ENCODE measurements around the gene ECT2L. TPM values are rescaled to one million over a fixed set of nuclear protein-coding genes. Genes with fewer than 3 reads are reported as not detected.

ECT2L gene
- total and polyA plus RNA-seq, 11 donors = 0.19 to 6.0 (median 1.9) TPM

DNA sequence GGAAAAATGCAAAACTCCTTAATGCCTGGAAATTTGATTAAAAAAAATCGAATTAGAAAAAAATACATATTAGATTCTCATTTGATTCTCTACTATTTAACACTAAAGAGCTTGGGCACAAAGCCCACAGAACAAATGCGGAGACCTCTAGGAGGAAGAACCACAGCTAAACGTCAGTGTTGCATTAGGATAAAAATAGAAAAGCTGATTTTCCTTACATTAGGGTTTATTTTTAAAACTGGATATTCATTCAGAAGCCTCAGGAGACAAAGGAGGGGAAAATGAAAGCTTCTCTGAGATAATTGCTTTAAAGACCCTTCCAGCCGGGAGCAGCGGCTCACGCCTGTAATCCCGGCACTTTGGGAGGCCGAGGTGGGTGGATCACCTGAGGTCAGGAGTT lies 77.3 kb downstream of the ECT2L start:
- Histone ChIP-seq H3K4me1 (peaks cover 0 to 41% (median 16%) of the 10 kb centered on the region in 12 donors), H3K27me3 (no peaks in the 10 kb centered on the region), H3K4me3 (no peak overlapping the region), H3K9me3 (no peaks in the 10 kb centered on the region), H3K36me3 (no peaks in the 10 kb centered on the region), H3K27ac (peak overlapping the region in 10 of 12 donors; percentile 8 to 78 (median 52))
- ATAC-seq (no peak), DNase-seq (no peak)
- WGBS, 4 donors = 56 to 66% (median 62%) methylated on average over 8 of the region's 8 CpGs
- no peak for TF ChIP-seq POLR2A (IDR thresholded peaks at IDR 0.05)
- intact Hi-C loops (cut with DNase I) = loop anchor here in 1 of 10 donors (5.0 kb wide), 1 partner anchor 36 kb away; no protein-coding TSS in a partner anchor

DNA sequence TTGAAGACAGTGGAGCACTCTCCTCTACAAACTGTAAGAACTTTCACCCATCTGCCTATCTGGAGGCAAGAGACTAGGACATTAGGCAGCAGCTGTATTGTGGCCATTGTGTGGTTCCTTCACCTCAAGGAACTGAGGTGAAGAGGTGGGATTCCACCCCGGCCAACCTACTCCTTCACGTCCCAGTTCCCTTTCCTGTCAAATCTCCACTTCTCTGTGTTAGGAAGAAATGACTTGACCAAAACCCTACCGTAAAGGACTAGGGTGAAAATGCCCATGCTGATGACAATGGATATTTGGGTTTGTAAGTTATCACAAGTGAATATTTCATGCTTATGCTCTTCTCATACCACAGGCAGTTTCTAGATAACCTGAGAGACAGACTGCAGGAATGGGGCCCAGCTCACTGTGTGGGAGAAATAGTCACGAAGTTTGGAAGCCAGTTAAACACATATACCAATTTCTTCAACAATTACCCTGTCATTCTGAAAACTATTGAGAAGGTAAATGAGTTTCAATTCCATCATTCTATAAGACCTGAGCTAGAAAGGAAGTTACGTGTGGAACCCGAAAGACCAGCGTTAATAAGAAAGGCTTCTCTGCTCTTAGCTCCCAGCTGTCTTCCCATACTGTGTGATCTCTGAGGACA lies 86.6 kb downstream of the ECT2L start:
- 85 to 89% (median 88%) methylated on average over 7 of the region's 7 CpGs for WGBS, 4 donors
- intact Hi-C loops (cut with DNase I) = no loop called here
- ATAC-seq (peak in 1 of 4 donors; percentile 9), DNase-seq (no peak)
- H3K4me3 ChIP-seq = no peak overlapping the region
- H3K27me3 ChIP-seq = no peaks in the 10 kb centered on the region
- H3K27ac ChIP-seq = no peak overlapping the region
- TF ChIP-seq, protein P1, sequence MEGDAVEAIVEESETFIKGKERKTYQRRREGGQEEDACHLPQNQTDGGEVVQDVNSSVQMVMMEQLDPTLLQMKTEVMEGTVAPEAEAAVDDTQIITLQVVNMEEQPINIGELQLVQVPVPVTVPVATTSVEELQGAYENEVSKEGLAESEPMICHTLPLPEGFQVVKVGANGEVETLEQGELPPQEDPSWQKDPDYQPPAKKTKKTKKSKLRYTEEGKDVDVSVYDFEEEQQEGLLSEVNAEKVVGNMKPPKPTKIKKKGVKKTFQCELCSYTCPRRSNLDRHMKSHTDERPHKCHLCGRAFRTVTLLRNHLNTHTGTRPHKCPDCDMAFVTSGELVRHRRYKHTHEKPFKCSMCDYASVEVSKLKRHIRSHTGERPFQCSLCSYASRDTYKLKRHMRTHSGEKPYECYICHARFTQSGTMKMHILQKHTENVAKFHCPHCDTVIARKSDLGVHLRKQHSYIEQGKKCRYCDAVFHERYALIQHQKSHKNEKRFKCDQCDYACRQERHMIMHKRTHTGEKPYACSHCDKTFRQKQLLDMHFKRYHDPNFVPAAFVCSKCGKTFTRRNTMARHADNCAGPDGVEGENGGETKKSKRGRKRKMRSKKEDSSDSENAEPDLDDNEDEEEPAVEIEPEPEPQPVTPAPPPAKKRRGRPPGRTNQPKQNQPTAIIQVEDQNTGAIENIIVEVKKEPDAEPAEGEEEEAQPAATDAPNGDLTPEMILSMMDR (IDR thresholded peaks at IDR 0.05) = no peak
- no peaks in the 10 kb centered on the region for H3K4me1 ChIP-seq
- H3K9me3 ChIP-seq = no peaks in the 10 kb centered on the region
- H3K36me3 ChIP-seq = no peaks in the 10 kb centered on the region

DNA sequence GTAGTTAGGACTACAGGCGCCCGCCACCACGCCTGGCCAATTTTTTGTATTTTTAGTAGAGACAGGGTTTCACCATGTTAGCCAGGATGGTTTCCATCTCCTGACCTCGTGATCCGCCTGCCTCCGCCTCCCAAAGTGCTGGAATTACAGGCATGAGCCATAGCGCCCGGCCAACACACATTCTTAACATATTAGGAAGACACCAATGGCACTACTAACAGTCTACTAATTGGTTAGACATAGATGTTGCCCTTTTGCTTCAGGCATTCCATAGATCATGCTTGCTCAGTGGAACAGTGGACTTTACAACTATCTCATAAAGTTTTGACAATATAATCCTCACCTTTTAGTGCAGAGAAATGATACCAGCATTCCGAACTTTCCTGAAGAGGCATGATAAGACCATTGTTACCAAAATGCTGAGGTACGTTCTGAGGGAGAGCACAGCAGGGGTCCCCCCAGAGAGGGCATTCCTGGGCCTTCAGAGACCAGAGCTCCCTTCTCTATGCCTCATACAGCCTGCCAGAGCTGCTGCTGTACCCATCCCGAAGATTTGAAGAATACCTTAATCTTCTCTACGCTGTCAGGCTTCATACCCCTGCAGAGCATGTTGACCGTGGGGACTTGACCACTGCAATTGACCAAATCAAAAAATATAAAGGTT lies 89.4 kb downstream of the ECT2L start:
- DNase-seq = no peak
- Histone ChIP-seq H3K36me3 (no peaks in the 10 kb centered on the region), H3K27me3 (no peaks in the 10 kb centered on the region), H3K4me1 (peaks cover 0 to 8% (median 0%) of the 10 kb centered on the region in 12 donors), H3K27ac (no peak overlapping the region), H3K4me3 (no peak overlapping the region), H3K9me3 (no peaks in the 10 kb centered on the region)
- 83 to 90% (median 86%) methylated on average over 13 of the region's 13 CpGs for WGBS, 4 donors
- no peak for TF ChIP-seq POLR2A (IDR thresholded peaks at IDR 0.05)
- TF ChIP-seq, protein P1 (IDR thresholded peaks at IDR 0.05) = no peak
- intact Hi-C loops (cut with DNase I) = no loop called here
- no peak for ATAC-seq

DNA sequence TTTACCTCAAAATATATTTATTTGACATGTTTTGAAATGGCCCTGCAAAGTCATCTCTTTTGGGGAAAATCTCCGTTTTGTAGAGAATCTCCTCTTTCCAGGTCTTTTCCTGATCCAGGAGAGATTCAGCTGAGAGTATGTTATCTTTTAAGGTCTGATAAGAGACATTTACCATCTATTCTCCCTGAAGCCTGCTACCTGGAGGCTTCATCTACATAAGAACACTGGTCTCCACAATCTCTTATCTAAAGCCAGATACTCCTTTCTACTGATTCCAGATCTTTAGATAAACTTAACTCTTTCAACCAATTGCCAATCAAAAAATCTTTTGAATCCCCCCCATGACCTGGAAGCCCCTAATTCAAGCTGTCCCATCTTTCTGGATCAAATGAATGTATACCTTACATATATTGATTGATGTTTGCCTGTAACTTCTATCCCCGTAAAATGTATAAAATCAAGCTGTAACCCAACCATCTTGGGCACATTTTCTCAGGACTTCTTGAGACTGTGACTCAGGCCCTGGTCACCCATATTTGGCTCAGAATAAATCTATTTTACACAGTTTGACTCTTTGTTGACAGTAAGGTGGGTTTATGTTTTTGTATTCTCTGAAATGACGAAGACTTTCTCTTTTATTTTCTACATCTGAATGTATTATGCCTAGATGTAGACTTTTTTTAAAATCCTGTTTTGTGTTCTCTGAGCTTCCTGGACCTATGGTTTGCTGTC lies 95.5 kb downstream of the ECT2L start:
- no peak overlapping the region for H3K4me3 ChIP-seq
- H3K9me3 ChIP-seq = peaks cover 0 to 8% (median 0%) of the 10 kb centered on the region in 12 donors
- H3K27me3 ChIP-seq = no peaks in the 10 kb centered on the region
- WGBS, 4 donors = 84 to 99% (median 93%) methylated on average over 3 of the region's 3 CpGs
- no peak for ATAC-seq
- peaks cover 0 to 14% (median 0%) of the 10 kb centered on the region in 12 donors for H3K4me1 ChIP-seq
- intact Hi-C loops (cut with DNase I) = no loop called here
- peaks cover 0 to 10% (median 0%) of the 10 kb centered on the region in 9 donors for H3K36me3 ChIP-seq
- no peak for DNase-seq
- TF ChIP-seq, protein P1 (IDR thresholded peaks at IDR 0.05) = no peak
- TF ChIP-seq POLR2A (IDR thresholded peaks at IDR 0.05) = no peak
- H3K27ac ChIP-seq = no peak overlapping the region

Data from heart left ventricle (tissue), 16 donors.